Muscle layer of colon (tissue), 2 donors: ENCODE measurements around the gene EFEMP1.

Experiments
- H3K27ac ChIP-seq: one replicate; pipeline ENCODE4 v1.7.0; 2013; ENCODE audit warnings: low read depth, mild to moderate bottlenecking, low read length, moderate library complexity
- H3K27me3 ChIP-seq, 2 donors: one replicate each; pipeline ENCODE4 v1.7.0; 2013; ENCODE audit warnings: low read length in 2 of 2, mild to moderate bottlenecking in 2 of 2; ENCODE audit not compliant: insufficient read depth in 2 of 2, control insufficient read depth in 1 of 2
- H3K36me3 ChIP-seq: one replicate; pipeline ENCODE4 v1.7.0; 2013; ENCODE audit warnings: mild to moderate bottlenecking, low read length; ENCODE audit not compliant: insufficient read depth
- H3K4me1 ChIP-seq: one replicate; pipeline ENCODE4 v1.7.0; 2013; ENCODE audit warnings: mild to moderate bottlenecking, low read length; ENCODE audit not compliant: insufficient read depth
- H3K4me3 ChIP-seq, 2 donors: one replicate each; pipeline ENCODE4 v1.7.0; 2013; ENCODE audit warnings: low read length in 2 of 2, low read depth in 1 of 2, mild to moderate bottlenecking in 1 of 2, moderate library complexity in 1 of 2
- H3K9ac ChIP-seq: one replicate; pipeline ENCODE4 v1.7.0; 2013; ENCODE audit warnings: low read length
- H3K9me3 ChIP-seq: one replicate; pipeline ENCODE4 v1.7.0; 2013; ENCODE audit warnings: mild to moderate bottlenecking, low read length
- donor health status: abdominal sarcoma.
- donor health status: Adenocarcinoma of cecum.

Gene EFEMP1

DNA sequence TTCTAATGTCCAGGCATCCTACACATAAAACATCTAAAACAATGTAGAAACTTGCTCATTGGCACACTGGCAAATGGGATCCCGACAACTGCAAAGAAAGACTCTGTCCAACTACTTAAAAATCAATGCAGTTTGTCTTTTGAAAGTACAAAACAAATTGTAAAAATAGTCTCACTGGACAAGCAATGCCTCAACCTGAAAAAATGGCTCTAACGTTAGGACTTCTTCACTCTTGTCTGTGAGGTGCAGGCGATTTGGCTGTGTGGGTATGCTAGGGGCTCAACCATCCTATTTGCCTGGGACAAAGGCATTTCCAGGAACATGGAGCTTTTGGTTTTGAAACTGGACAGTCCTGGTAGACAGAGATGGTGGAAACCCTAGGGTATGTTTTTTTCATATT, 10.7 kb downstream of the EFEMP1 start:
- Histone ChIP-seq H3K4me3 (no peak overlapping the region), H3K27ac (no peak overlapping the region), H3K4me1 (no peaks in the 10 kb centered on the region), H3K9ac (no peak overlapping the region), H3K36me3 (no peaks in the 10 kb centered on the region), H3K27me3 (no peaks in the 10 kb centered on the region), H3K9me3 (no peaks in the 10 kb centered on the region)

GRCh38 chr2:55910077-55910476, 13.5 kb downstream of the EFEMP1 start:
- Histone ChIP-seq H3K9ac (no peak overlapping the region), H3K4me3 (no peak overlapping the region), H3K4me1 (no peaks in the 10 kb centered on the region), H3K27me3 (no peaks in the 10 kb centered on the region), H3K27ac (no peak overlapping the region), H3K9me3 (no peaks in the 10 kb centered on the region), H3K36me3 (no peaks in the 10 kb centered on the region)

DNA sequence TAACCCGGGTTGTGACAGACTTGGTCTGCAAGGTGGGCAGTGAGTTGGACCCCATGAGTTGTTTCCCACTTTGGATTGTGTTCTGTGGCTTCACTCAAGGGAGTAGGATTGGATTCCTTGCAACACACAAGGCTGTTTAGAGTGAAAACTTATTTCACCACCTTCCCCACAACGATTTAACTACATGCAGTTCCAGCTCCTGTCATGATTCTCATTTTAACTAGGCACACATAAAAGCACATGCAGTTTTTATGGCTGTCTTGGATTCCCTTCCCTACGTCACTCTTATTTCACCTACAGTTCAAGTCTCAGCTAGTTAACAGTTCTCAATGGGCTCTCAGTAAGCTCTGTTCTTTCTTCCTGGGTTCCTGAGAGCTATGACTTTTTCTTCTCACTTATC, 15.9 kb downstream of the EFEMP1 start:
- no peaks in the 10 kb centered on the region for H3K4me1 ChIP-seq
- no peak overlapping the region for H3K27ac ChIP-seq
- H3K36me3 ChIP-seq: no peaks in the 10 kb centered on the region
- no peaks in the 10 kb centered on the region for H3K27me3 ChIP-seq
- H3K9me3 ChIP-seq: no peaks in the 10 kb centered on the region
- H3K4me3 ChIP-seq: no peak overlapping the region
- H3K9ac ChIP-seq: no peak overlapping the region

DNA sequence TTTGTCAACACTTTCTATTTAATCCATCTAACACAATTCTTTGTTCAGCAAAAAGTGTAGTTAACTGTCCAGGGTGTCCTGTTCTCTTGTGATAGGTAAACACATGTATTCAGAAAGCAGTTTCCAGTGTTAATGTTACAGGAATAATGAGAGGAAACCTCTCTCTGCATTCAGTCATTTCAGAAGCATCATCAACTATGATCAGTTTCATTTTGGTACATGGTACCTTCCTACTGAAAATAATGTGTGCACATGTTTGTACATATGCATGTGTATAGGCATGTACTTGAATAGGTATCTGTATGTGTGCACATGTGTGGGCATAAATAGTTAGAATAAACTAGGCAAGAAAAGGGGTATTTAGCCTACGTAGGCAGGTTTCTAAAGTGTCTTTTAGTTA, 16.6 kb downstream of the EFEMP1 start:
- H3K27me3 ChIP-seq: no peaks in the 10 kb centered on the region
- H3K9ac ChIP-seq: no peak overlapping the region
- no peak overlapping the region for H3K4me3 ChIP-seq
- H3K9me3 ChIP-seq: no peaks in the 10 kb centered on the region
- H3K27ac ChIP-seq: no peak overlapping the region
- H3K4me1 ChIP-seq: no peaks in the 10 kb centered on the region
- H3K36me3 ChIP-seq: no peaks in the 10 kb centered on the region

GRCh38 chr2:55903727-55904126, 19.9 kb downstream of the EFEMP1 start:
- Histone ChIP-seq H3K4me1 (no peaks in the 10 kb centered on the region), H3K27ac (no peak overlapping the region), H3K9me3 (no peaks in the 10 kb centered on the region), H3K9ac (no peak overlapping the region), H3K36me3 (no peaks in the 10 kb centered on the region), H3K4me3 (no peak overlapping the region), H3K27me3 (no peaks in the 10 kb centered on the region)

DNA sequence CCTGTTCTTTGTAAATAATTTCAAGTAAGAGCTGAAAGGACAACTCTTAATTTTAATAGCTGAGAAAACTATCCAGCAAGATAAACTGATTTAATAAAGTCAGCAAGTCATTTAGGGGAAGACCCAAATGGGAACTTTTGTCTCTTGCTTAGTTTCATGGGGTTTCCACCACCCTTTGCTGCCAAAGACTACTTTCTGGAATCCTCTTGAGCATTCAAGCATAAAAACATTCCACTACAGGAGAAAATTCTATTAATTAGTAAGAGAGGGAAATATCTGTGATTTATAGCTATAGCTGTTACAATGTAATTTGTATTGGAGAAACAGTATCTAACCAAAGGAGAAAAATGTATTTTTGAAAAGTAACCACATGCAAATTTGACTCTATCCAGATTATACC, 20.6 kb downstream of the EFEMP1 start:
- no peaks in the 10 kb centered on the region for H3K4me1 ChIP-seq
- H3K36me3 ChIP-seq: no peaks in the 10 kb centered on the region
- no peak overlapping the region for H3K4me3 ChIP-seq
- H3K9me3 ChIP-seq: no peaks in the 10 kb centered on the region
- no peak overlapping the region for H3K27ac ChIP-seq
- H3K9ac ChIP-seq: no peak overlapping the region
- no peaks in the 10 kb centered on the region for H3K27me3 ChIP-seq

DNA sequence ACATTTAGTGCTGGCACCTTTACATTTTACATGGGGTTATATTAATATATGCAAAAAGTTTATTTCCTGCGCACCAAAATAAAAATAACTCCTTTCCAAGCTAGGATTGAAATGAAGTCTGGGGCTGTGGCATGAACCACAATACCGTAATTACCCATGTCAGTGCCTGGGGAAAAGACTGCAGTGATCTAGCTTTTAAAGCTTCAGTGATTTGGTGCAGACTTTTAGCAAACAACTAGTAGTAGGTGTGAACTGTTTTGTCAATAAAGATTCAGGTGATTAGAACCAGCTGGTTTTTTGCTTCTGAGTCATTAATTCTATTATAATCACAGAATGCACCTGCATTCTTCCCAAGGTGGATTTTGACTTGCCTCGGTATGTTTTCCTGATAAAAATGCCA, 21.2 kb downstream of the EFEMP1 start:
- Histone ChIP-seq H3K27me3 (no peaks in the 10 kb centered on the region), H3K4me1 (no peaks in the 10 kb centered on the region), H3K4me3 (no peak overlapping the region), H3K9me3 (no peaks in the 10 kb centered on the region), H3K27ac (no peak overlapping the region), H3K9ac (no peak overlapping the region), H3K36me3 (no peaks in the 10 kb centered on the region)

DNA sequence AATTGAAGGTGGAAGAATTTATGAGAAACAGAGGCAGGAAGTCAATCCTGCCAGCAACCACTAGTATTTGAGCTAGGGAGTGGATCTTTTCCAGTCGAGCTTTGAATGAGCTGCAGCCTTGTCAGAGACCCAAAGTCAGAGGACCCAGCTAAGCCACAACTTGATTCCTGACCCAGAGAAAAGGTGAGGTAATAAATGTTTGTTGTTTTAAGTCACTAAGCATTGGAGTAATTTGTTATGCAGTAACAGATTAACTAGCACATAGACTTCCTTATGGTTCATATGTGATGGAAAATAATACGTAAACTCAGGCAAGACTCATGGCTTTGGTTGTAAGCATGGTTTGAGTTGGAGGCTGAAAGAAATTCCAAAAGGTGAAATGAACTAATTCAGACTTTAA, 21.6 kb downstream of the EFEMP1 start:
- no peaks in the 10 kb centered on the region for H3K27me3 ChIP-seq
- no peak overlapping the region for H3K27ac ChIP-seq
- no peak overlapping the region for H3K9ac ChIP-seq
- no peaks in the 10 kb centered on the region for H3K4me1 ChIP-seq
- H3K36me3 ChIP-seq: no peaks in the 10 kb centered on the region
- H3K9me3 ChIP-seq: no peaks in the 10 kb centered on the region
- no peak overlapping the region for H3K4me3 ChIP-seq

DNA sequence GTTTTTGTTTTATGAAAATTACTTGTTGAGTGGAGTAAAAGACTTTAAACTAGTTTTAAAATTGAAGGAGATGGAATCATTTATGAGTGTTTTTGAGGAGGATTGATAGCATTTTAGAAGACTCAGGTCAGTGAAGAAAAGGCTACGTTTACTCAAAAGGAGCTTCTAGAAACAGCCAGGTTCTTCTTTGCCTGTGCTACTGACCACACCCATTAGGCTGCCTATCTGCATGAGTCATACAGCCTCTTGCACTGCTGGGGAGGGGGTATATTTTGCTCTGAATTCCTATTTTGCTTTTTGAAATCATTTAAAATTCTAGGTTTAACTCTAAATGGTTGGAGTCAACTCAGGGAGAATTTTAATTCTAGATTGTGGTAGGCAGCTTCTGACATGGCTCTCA, 22.3 kb downstream of the EFEMP1 start:
- Histone ChIP-seq H3K9me3 (no peaks in the 10 kb centered on the region), H3K9ac (no peak overlapping the region), H3K4me3 (no peak overlapping the region), H3K4me1 (no peaks in the 10 kb centered on the region), H3K36me3 (no peaks in the 10 kb centered on the region), H3K27me3 (no peaks in the 10 kb centered on the region), H3K27ac (no peak overlapping the region)

GRCh38 chr2:55899881-55900280, 23.7 kb downstream of the EFEMP1 start:
- Histone ChIP-seq H3K4me3 (no peak overlapping the region), H3K27me3 (no peaks in the 10 kb centered on the region), H3K9ac (no peak overlapping the region), H3K36me3 (no peaks in the 10 kb centered on the region), H3K27ac (no peak overlapping the region), H3K9me3 (no peaks in the 10 kb centered on the region), H3K4me1 (no peaks in the 10 kb centered on the region)

DNA sequence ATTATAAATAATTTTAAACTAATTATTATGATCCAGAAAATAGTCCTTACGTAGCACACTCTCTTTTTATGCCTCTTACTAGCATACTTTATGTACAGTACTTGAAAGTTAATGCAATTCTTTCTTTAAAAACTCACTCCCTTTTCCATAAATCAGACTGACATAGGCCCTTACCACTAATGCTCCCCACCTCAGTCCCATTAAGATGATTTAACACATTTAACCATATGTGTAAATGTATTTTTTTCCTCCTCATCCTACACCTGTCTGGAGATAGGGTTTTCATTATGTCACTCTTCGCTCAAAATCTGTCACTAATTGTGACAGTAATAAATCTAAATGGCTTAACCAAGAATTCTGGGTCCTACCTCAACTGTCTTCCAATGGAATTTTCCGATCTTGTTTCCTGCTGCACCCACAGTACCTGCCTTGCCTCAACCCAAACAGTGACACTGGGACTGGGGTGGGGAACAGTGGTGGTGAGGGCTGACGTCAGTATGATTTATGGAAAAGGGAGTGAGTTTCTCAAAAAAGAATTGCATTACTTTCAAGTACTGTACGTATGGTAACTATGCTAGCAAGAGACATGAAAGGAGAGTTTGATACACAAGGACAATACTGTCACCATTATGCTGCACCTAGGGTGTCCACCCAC, 25.1 kb downstream of the EFEMP1 start:
- Histone ChIP-seq H3K36me3 (no peaks in the 10 kb centered on the region), H3K9ac (no peak overlapping the region), H3K9me3 (no peaks in the 10 kb centered on the region), H3K27ac (no peak overlapping the region), H3K4me3 (no peak overlapping the region), H3K4me1 (no peaks in the 10 kb centered on the region), H3K27me3 (no peaks in the 10 kb centered on the region)

DNA sequence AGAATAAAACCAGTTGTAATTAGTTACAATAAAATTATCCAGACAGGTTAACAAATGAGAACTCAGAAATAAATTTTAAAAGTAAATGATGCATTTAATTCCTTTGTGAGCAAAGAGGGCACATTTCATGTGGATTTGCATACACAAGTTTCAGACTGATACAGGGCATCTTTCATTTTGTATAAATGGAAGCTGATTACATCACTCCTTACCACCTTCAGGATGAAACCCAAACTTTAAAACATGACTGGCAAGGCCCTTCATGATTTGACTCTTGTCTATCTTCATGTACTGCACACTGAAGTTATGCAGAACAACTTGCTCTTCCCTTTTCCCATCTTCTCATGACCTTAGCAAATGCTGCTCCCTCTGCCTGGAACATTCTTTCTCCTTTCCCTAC, 26.9 kb downstream of the EFEMP1 start:
- Histone ChIP-seq H3K4me3 (no peak overlapping the region), H3K9ac (no peak overlapping the region), H3K36me3 (no peaks in the 10 kb centered on the region), H3K9me3 (no peaks in the 10 kb centered on the region), H3K27me3 (no peaks in the 10 kb centered on the region), H3K27ac (no peak overlapping the region), H3K4me1 (no peaks in the 10 kb centered on the region)
